Right hindlimb (tissue), 1 donor: ENCODE results near the gene LOX.

Experiments
- DNase-seq: peaks from one replicate; pipeline ENCODE4 v3.0.0-alpha.2; 2018

The LOX gene

GRCh38 chr5:122051569-122051968 lies 26.5 kb downstream of the LOX start:
- DNase-seq = no peak

- no peak for DNase-seq
Measured at GRCh38 chr5:122050959-122051358, 27.1 kb downstream of the LOX start.

GRCh38 chr5:122040636-122041302 lies 37.3 kb downstream of the LOX start:
- no peak for DNase-seq

GRCh38 chr5:122036326-122036725 lies 41.7 kb downstream of the LOX start:
- DNase-seq = no peak

- no peak for DNase-seq
Measured at GRCh38 chr5:122035913-122036312, 42.1 kb downstream of the LOX start.

GRCh38 chr5:122031836-122032235 lies 46.2 kb downstream of the LOX start:
- no peak for DNase-seq

GRCh38 chr5:122030251-122030650 lies 47.8 kb downstream of the LOX start:
- no peak for DNase-seq

- no peak for DNase-seq
Measured at GRCh38 chr5:122029818-122030217, 48.2 kb downstream of the LOX start.

GRCh38 chr5:122022966-122023365 lies 55.1 kb downstream of the LOX start:
- DNase-seq = no peak

GRCh38 chr5:122019919-122020590 lies 58.0 kb downstream of the LOX start:
- no peak for DNase-seq

GRCh38 chr5:122015471-122015870 lies 62.6 kb downstream of the LOX start:
- no peak for DNase-seq

- DNase-seq = no peak
Measured at GRCh38 chr5:122014236-122014935, 63.7 kb downstream of the LOX start.
